ENCODE measurements around the gene MUC2.

MUC2 gene

DNA sequence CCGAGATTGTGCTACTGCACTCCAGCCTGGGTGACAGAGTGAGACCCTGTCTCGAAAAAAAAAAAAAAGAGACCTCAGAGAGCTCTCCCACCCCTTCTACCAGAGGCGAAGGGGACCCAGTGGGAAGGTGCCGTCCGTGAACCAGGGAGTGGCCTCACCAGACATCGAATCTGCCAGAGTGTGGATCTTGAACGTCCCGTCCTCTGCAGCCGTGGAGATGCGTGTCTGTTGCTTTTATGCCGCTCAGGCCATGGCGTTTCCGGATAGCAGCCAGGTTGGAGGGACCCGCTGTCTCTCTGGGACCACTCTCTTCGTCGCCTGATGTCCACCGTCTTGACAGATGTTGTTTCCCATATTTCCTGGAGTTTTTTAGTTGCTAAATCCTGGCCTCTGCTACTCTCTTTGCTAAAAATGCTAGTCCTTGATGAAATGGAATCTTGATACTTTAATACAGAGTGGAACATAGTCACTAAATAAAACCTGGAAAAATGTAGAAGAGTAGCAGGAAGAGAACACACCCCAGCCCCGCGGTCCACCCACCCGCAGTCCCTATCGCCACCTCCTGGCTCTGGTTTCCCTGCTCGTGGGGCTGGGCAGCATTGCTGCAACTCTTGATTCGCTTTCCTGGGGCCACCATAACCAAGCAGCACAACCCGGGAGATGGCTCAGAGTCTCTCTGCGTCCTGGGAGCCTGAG is 26.2 kb upstream of the MUC2 start:
- no peak overlapping the region for H3K4me3 ChIP-seq (ENCODE audit: low read depth, low read length)
- TF ChIP-seq, protein P1, sequence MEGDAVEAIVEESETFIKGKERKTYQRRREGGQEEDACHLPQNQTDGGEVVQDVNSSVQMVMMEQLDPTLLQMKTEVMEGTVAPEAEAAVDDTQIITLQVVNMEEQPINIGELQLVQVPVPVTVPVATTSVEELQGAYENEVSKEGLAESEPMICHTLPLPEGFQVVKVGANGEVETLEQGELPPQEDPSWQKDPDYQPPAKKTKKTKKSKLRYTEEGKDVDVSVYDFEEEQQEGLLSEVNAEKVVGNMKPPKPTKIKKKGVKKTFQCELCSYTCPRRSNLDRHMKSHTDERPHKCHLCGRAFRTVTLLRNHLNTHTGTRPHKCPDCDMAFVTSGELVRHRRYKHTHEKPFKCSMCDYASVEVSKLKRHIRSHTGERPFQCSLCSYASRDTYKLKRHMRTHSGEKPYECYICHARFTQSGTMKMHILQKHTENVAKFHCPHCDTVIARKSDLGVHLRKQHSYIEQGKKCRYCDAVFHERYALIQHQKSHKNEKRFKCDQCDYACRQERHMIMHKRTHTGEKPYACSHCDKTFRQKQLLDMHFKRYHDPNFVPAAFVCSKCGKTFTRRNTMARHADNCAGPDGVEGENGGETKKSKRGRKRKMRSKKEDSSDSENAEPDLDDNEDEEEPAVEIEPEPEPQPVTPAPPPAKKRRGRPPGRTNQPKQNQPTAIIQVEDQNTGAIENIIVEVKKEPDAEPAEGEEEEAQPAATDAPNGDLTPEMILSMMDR (conservative IDR thresholded peaks at IDR 0.05; ENCODE audit: low read depth, low read length): no peak
- peak; percentile 7 for DNase-seq (ENCODE audit: low read depth)

DNA sequence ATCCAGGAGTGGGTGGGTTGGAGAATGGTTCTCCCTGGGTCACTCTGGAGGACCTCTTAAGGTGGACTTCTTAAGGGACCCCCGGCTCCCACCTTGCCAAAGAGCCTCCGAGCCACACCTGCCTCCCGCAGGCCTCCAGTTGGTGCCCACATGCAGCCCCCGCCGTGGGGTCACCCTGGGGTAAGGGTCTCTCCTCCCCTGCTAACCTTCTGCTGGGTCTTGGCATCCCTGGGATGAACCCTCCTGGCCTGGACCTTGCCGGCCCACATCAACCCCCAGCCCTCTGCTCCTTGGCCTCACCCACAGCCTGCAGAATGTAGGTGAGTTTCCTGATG is 25.6 kb upstream of the MUC2 start:
- no peak for DNase-seq (ENCODE audit: low read depth)
- TF ChIP-seq, protein P1 (conservative IDR thresholded peaks at IDR 0.05; ENCODE audit: low read depth, low read length): no peak
- no peak overlapping the region for H3K4me3 ChIP-seq (ENCODE audit: low read depth, low read length)

DNA sequence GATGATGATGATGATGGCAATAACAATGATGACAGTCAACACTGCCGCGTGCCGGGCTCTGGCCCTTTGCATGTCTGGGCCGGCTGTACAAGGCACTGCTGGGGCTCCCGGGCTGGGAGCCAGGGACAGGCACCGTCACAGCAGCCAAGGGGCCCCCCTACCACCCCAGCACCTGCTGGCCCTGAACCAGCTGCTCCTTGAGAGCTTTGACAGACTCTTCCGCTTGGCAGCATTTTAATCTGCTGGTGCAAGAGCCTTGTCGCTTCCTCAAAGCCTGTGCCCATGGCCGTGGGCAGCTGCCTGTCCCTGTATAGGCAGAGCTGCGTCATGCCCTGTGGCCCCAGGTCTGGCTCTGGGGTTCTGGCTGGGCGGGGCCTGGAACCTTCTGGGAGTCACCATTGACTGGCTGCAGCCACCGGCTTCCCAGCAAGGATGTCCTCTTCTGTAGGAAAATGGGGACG is 25.2 kb upstream of the MUC2 start:
- H3K4me3 ChIP-seq (ENCODE audit: low read depth, low read length): no peak overlapping the region
- TF ChIP-seq, protein P1 (conservative IDR thresholded peaks at IDR 0.05; ENCODE audit: low read depth, low read length): no peak
- DNase-seq (ENCODE audit: low read depth): no peak

DNA sequence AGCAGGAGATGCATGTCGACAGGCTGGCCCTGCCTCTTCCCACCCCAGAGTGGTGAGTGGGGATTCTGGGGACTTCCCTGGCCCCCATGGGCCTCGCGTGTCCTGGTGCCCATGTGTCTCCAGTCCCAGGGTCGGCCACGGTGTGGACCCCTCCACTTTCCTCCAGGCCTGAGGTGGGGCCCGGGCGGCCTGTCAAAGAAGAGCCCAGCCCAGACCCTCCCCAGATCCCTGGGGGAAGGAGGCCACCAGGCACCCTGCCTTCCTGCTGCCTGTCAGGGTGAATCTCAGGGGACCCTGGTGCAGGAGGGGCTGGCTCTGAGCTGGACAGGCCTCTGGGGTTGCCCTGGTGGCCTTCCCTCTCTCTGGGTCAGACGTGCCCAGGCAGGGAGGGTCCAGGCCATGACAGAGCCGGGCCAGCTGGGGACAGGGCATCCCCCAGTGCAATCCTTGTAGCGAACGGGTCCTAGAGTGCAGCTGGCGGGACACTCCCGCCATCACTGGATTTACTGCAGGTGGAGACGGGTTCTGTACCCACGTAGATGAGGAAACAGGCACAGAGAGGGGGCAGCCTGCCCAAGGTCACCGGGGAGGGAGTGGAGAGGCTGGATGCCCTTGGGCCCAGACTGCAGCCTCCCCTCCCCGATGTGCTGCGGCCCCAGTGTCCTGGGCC is 24.6 kb upstream of the MUC2 start:
- TF ChIP-seq, protein P1 (conservative IDR thresholded peaks at IDR 0.05; ENCODE audit: low read depth, low read length): no peak
- H3K4me3 ChIP-seq (ENCODE audit: low read depth, low read length): no peak overlapping the region
- no peak for DNase-seq (ENCODE audit: low read depth)

DNA sequence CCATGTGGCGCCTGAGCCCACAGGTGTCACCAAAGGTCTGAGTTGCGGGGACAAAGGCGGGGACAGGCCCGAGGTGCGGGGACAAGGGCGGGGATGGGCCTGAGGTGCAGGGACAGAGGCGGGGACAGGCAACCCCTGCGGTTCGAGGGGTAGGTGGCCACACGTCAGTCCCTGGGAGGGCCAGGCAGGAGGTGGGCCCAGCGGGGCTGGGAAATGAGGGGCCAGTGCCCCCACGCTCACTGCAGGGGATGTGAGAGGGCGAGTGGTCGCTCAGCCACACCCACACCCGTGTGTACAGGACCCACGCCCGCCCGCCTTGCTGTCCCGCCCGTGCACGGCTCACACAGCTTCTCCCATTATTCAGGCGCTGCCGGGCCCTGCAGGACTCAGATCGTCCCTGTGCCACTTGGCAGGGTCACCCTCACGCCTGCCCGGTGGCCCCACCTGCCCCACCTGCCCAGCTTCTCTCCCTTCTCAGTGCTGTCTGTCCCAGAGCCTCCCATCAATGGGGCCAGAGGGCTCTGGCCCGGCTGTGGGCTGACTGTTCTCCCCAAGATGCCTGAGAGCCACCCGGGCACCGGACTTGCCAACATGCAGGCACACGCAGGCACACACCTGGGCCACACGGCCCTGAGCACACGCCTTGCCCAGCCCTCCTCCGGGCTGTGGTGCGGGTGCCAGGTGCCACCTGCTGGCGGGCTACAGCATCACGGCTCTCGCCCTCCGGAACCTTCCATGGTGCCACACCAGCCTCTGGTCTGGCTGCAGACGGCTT is 23.9 kb upstream of the MUC2 start:
- TF ChIP-seq, protein P1 (conservative IDR thresholded peaks at IDR 0.05; ENCODE audit: low read depth, low read length): peak; percentile 95
- peak; percentile 68 for DNase-seq (ENCODE audit: low read depth)
- no peak overlapping the region for H3K4me3 ChIP-seq (ENCODE audit: low read depth, low read length)

DNA sequence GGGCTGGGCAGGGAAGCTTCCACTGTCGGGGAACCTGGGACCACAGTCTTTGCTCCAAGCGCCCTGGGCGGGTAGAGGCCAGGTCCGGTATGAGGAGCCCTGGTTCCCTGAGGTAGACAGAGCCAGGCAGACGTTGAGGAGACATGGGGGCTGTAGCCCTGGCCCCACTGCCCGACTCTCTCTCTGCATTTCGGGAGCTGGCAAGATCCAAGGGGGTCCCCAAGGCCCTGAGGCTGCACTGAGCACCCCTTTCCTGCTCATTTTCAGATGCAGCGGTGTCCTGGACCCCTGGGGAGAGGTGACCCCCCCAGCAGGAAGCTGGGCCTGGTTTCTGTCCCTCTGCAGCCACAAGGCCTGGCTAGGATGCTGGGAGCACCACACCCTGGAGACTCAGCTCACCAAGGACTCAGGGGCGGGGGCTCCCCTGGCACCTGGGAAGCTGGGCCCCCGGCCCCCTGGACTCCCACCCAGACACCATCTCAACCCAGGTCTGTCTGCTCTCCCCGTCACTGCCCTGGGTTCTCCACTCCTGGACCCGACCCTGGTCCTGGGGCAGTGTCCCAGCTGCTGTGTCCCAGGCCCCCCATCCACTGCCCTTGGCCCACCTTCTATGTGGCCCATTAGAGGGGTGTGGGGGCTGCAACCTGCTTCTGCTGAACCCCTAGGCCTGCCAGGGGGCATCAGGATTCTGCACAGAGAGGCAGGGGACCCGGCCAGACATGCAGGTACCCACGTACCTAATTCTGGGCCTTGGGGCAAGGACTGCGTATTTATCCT is 23.1 kb upstream of the MUC2 start:
- H3K4me3 ChIP-seq (ENCODE audit: low read depth, low read length): no peak overlapping the region
- TF ChIP-seq, protein P1 (conservative IDR thresholded peaks at IDR 0.05; ENCODE audit: low read depth, low read length): no peak
- no peak for DNase-seq (ENCODE audit: low read depth)
